ENCODE data around the gene PTPRD. TPM values are rescaled to one million over a fixed set of nuclear protein-coding genes. Genes with fewer than 3 reads are reported as not detected.

PTPRD gene
- total RNA-seq, 2 donors from 2014 or later = 60.1 to 75.7 TPM

DNA sequence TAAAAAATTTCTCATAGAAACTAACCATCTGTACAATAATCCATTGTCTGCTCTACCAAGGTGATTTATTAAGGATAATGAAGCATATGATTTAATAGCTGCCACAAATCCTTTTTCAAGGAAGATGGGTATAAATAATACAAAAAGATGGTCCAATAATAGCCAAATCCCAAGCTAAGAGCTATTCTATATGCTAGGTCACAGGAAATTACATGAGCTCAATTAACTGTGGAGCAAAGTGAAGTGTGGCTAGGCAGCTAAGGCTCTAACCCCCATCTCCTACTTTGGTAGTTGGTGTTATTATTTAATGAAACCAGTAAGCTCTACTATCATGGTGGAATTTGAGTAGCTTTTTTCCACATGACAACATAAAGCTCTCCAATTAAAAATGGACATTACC, 1768.3 kb downstream of the PTPRD start:
- H3K9me3 ChIP-seq = no peaks in the 10 kb centered on the region
- H3K36me3 ChIP-seq = no peaks in the 10 kb centered on the region
- no peaks in the 10 kb centered on the region for H3K4me1 ChIP-seq
- intact Hi-C loops (cut with DNase I) = no loop called here
- no peak for TF ChIP-seq CTCF (IDR thresholded peaks at IDR 0.05)
- H3K4me3 ChIP-seq = no peak overlapping the region
- H3K27ac ChIP-seq = no peak overlapping the region
- no peak for DNase-seq
- no peak overlapping the region for H3K9ac ChIP-seq (ENCODE audit: low read depth in 2 of 2, low read length in 2 of 2)
- H3K27me3 ChIP-seq = no peaks in the 10 kb centered on the region

DNA sequence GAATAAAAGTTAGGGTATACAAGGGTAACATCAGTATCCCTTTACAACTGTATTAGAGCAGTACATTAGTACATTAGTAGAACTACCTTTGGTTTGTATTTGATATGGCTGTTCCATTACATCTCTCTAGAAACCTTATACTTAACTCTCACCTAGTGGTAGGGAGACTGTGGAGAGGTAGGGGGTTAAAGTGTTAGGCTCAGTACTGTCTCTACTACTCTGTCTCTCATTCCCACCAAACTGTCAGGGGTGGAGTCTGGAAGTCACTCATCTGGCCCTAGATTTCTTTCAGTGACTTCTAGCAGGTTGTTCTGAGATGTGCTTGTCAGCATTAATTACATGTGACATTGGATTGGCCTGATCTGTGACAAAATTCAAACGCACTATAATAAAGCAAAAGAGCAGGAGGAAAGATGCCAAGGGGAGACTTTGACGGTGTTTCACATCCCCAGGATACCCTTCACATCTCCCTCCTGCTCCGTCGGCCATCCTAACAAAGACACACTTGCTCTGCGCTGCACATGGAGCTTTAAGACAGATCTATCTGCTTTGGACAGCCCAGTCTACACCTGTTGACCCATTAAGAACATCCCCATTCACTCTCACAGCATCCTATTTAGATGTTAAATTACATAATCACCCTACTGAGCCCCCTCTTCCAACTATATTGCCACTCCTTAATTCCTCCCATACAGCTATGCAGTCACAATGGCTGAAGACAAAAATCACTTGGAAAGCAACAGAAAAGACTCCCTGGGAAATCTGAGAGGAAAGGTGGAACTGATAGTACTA, 1770.2 kb downstream of the PTPRD start:
- intact Hi-C loops (cut with DNase I) = no loop called here
- Histone ChIP-seq H3K9ac (ENCODE audit: low read depth in 2 of 2, low read length in 2 of 2) (no peak overlapping the region), H3K4me1 (no peaks in the 10 kb centered on the region), H3K36me3 (no peaks in the 10 kb centered on the region), H3K27ac (no peak overlapping the region), H3K4me3 (no peak overlapping the region), H3K27me3 (no peaks in the 10 kb centered on the region), H3K9me3 (no peaks in the 10 kb centered on the region)
- TF ChIP-seq CTCF (IDR thresholded peaks at IDR 0.05) = no peak
- no peak for DNase-seq

GRCh38 chr9:8838136-8838535, 1774.7 kb downstream of the PTPRD start:
- no peaks in the 10 kb centered on the region for H3K36me3 ChIP-seq
- no peak for DNase-seq
- no peak overlapping the region for H3K4me3 ChIP-seq
- no peak overlapping the region for H3K9ac ChIP-seq (ENCODE audit: low read depth in 2 of 2, low read length in 2 of 2)
- no peak overlapping the region for H3K27ac ChIP-seq
- intact Hi-C loops (cut with DNase I) = no loop called here
- no peaks in the 10 kb centered on the region for H3K27me3 ChIP-seq
- H3K9me3 ChIP-seq = no peaks in the 10 kb centered on the region
- TF ChIP-seq CTCF (IDR thresholded peaks at IDR 0.05) = no peak
- no peaks in the 10 kb centered on the region for H3K4me1 ChIP-seq

DNA sequence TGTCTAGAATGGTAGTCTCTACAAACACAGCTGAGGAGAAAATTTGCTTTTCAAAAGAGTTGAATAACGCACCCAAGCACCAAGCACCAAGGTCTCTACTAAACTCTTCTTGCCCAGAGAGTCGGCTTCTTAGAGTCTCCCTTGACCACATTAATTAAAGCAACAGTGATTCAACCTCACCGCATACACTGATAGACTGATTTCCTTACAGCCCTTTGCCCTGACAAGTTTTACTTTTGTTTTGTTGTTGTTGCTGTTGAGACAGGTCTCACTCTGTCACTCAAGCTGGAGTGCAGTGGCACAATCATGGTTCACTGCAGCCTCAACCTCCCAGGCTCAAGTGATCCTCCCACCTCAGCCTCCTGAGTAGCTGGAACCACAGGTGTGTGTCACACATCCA, 1777.5 kb downstream of the PTPRD start:
- no peak for TF ChIP-seq CTCF (IDR thresholded peaks at IDR 0.05)
- no peaks in the 10 kb centered on the region for H3K36me3 ChIP-seq
- no peaks in the 10 kb centered on the region for H3K27me3 ChIP-seq
- H3K27ac ChIP-seq = no peak overlapping the region
- DNase-seq = no peak
- intact Hi-C loops (cut with DNase I) = no loop called here
- no peaks in the 10 kb centered on the region for H3K9me3 ChIP-seq
- no peak overlapping the region for H3K9ac ChIP-seq (ENCODE audit: low read depth in 2 of 2, low read length in 2 of 2)
- no peaks in the 10 kb centered on the region for H3K4me1 ChIP-seq
- H3K4me3 ChIP-seq = no peak overlapping the region

DNA sequence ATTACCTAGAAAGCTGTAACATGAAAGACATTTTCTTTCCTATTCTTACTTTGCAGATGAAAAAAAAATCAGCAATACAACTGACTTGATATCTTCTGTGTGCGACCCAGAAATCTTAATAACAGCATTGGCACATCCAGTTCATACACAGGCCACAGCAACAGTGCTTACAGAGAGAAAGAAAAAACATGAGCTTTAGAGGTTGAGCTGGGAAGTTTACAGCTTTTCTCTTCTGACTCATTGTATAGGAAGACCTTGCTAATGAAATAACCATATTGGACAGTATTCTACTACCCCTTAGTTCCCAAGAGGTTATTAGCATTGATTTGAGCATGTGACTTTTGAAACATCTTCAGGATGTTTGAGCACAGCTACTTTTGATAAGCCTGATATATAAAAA, 1779.8 kb downstream of the PTPRD start:
- Histone ChIP-seq H3K9ac (ENCODE audit: low read depth in 2 of 2, low read length in 2 of 2) (no peak overlapping the region), H3K36me3 (no peaks in the 10 kb centered on the region), H3K4me3 (no peak overlapping the region), H3K27ac (no peak overlapping the region), H3K27me3 (no peaks in the 10 kb centered on the region), H3K4me1 (no peaks in the 10 kb centered on the region), H3K9me3 (no peaks in the 10 kb centered on the region)
- no peak for TF ChIP-seq CTCF (IDR thresholded peaks at IDR 0.05)
- no peak for DNase-seq
- intact Hi-C loops (cut with DNase I) = no loop called here
